Uterus (tissue), 2 donors: ENCODE measurements around the gene ACSF3.
"Not testable (repeated sequence)": the region's sequence is repeated elsewhere in the genome, so short reads cannot be mapped to it uniquely, and the experiment has no call there.

ENCODE experiments used
- CTCF ChIP-seq, 4 experiments: fragments of 200-600 bp in 2 of 4; fragments of 450-650 bp in 2 of 4; sonication (generic) in 2 of 4; IDR thresholded peaks; one replicate each; pipeline ENCODE4 v1.5.1; 2016 to 2019; ENCODE audit warnings: antibody characterized with exemption in 4 of 4, mild to moderate bottlenecking in 2 of 4, moderate library complexity in 1 of 4
- POLR2A ChIP-seq, 2 donors: fragments of 450-650 bp; IDR thresholded peaks; one replicate each; pipeline ENCODE4 v1.6.1; 2016; ENCODE audit warnings: antibody characterized with exemption in 2 of 2, mild to moderate bottlenecking in 1 of 2, moderate library complexity in 1 of 2

GRCh38 chr16:89074072-89074674, 19.5 kb upstream of the ACSF3 start:
- not testable (repeated sequence) for TF ChIP-seq CTCF, POLR2A (IDR thresholded peaks at IDR 0.05)
